Cardiac muscle cell (in vitro differentiated cells and primary cell): Measurements from ENCODE around the gene CDH9. TPM values are rescaled to one million over a fixed set of nuclear protein-coding genes. Genes with fewer than 3 reads are reported as not detected.

ENCODE experiments used
- DNase-seq, 2 donors: peaks; one replicate each; pipeline versions ENCODE4 v3.0.0 to v3.0.0-alpha.2; 2010 to 2017; ENCODE audit warnings: low read depth in 1 of 2, low spot score in 1 of 2
- H3K27ac ChIP-seq: fragments of 200-600 bp; sonication (generic); 2 replicates; pipeline ENCODE4 v1.5.1; 2016
- H3K27me3 ChIP-seq: fragments of 200-600 bp; sonication (generic); 2 replicates; pipeline ENCODE4 v1.6.0; 2016; ENCODE audit warnings: control low read depth
- H3K36me3 ChIP-seq: fragments of 200-600 bp; sonication (generic); 2 replicates; pipeline ENCODE4 v1.5.1; 2016; ENCODE audit warnings: control low read depth
- H3K4me1 ChIP-seq: fragments of 200-600 bp; sonication (generic); 2 replicates; pipeline ENCODE4 v1.8.1; 2017; ENCODE audit warnings: low read depth, mild to moderate bottlenecking, mixed run types
- H3K4me3 ChIP-seq: fragments of 200-600 bp; sonication (generic); 2 replicates; pipeline ENCODE4 v1.5.1; 2016; ENCODE audit warnings: mild to moderate bottlenecking
- H3K9me3 ChIP-seq: fragments of 200-600 bp; sonication (generic); 2 replicates; pipeline ENCODE4 v1.5.1; 2017; ENCODE audit warnings: low read depth, mild to moderate bottlenecking, control low read depth
- CTCF ChIP-seq: IDR thresholded peaks from 2 replicates; pipeline ENCODE4 v1.5.1; 2012; ENCODE audit warnings: low read depth, mild to moderate bottlenecking, low read length
- polyA plus RNA-seq: library from polyadenylated mRNA; unstranded; fragments of >200 nt; fragmentation: Nextera tagmentation; extraction: Ambion mirVana; gene quantifications from 2 replicates; pipeline ENCODE4 v1.2.1, GENCODE V29; 2016
- total RNA-seq: library from RNA; depleted of rRNA; stranded (reverse); fragments of >200 nt; gene quantifications from 2 replicates; pipeline ENCODE4 v1.2.3, GENCODE V29; 2016

Gene CDH9
- total and polyA plus RNA-seq, 2 experiments from 2014 or later: not detected

DNA sequence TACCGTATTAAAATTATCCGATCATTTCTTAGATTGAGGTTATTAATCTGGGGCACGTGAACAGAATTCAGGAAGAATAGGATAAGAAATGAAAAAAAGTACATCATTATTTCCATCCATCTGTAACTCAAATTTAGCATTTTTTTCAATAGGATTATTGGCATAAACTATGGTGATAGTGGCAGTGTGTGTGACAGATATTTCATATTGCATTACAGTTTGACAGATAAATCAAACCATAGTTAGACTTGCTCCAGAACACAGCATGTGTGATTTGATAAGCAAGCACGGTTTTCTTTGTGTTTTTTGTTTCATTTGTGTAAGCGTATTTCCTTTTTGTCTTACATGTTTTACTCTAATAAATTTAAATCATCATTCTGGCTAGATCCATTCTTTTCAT is 155.0 kb downstream of the CDH9 start:
- H3K27me3 ChIP-seq: no peaks in the 10 kb centered on the region
- H3K27ac ChIP-seq: no peak overlapping the region
- no peaks in the 10 kb centered on the region for H3K36me3 ChIP-seq
- TF ChIP-seq CTCF: no peak
- H3K9me3 ChIP-seq: no peaks in the 10 kb centered on the region
- no peak overlapping the region for H3K4me3 ChIP-seq
- H3K4me1 ChIP-seq: no peaks in the 10 kb centered on the region
- DNase-seq: no peak

DNA sequence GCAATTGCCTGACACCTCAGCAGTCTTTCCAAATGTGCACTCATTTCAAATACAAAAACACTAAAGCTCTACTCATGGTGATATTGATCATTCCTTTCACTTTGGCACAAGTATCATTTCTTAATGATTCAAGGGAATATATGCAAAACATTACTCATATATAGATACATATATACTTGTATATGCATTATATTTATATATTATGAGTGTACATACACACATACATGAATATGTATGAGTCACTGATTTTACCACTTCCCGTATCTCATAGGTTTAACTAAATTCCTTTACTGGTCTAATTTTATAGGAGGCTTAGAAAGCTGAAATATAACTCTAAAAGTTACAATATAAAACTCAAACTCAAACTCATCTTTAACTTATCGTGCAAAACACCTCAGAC is 156.5 kb downstream of the CDH9 start:
- H3K36me3 ChIP-seq: no peaks in the 10 kb centered on the region
- no peak for TF ChIP-seq CTCF
- H3K9me3 ChIP-seq: no peaks in the 10 kb centered on the region
- H3K4me1 ChIP-seq: no peaks in the 10 kb centered on the region
- no peaks in the 10 kb centered on the region for H3K27me3 ChIP-seq
- no peak for DNase-seq
- no peak overlapping the region for H3K27ac ChIP-seq
- H3K4me3 ChIP-seq: no peak overlapping the region

GRCh38 chr5:26877154-26877553 is 161.2 kb downstream of the CDH9 start:
- Histone ChIP-seq H3K4me3 (no peak overlapping the region), H3K27ac (no peak overlapping the region), H3K27me3 (no peaks in the 10 kb centered on the region), H3K9me3 (no peaks in the 10 kb centered on the region), H3K36me3 (no peaks in the 10 kb centered on the region), H3K4me1 (no peaks in the 10 kb centered on the region)
- TF ChIP-seq CTCF: no peak
- no peak for DNase-seq

DNA sequence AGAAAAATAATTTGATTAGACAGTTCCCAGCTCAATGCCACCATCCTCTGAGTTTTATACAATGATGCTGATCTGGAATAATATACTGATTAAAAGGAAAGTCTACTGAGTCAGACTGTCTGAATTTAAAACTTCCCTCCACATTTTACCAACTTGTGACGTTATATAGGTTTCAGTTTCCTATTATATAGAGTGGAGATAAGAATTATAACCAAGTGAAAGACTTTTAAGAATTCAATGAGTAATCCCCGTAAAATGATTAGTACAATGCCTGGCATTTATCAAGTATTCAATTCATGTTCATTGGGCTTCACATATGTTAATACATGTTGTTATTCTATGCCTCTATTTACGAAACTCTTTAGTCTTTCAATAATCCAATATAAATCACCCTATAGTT is 166.0 kb downstream of the CDH9 start:
- Histone ChIP-seq H3K27me3 (no peaks in the 10 kb centered on the region), H3K4me1 (no peaks in the 10 kb centered on the region), H3K36me3 (no peaks in the 10 kb centered on the region), H3K27ac (no peak overlapping the region), H3K9me3 (no peaks in the 10 kb centered on the region), H3K4me3 (no peak overlapping the region)
- no peak for TF ChIP-seq CTCF
- no peak for DNase-seq

GRCh38 chr5:26869781-26870180 is 168.6 kb downstream of the CDH9 start:
- no peaks in the 10 kb centered on the region for H3K4me1 ChIP-seq
- H3K27me3 ChIP-seq: no peaks in the 10 kb centered on the region
- no peak for DNase-seq
- no peaks in the 10 kb centered on the region for H3K36me3 ChIP-seq
- TF ChIP-seq CTCF: no peak
- no peaks in the 10 kb centered on the region for H3K9me3 ChIP-seq
- no peak overlapping the region for H3K4me3 ChIP-seq
- no peak overlapping the region for H3K27ac ChIP-seq

DNA sequence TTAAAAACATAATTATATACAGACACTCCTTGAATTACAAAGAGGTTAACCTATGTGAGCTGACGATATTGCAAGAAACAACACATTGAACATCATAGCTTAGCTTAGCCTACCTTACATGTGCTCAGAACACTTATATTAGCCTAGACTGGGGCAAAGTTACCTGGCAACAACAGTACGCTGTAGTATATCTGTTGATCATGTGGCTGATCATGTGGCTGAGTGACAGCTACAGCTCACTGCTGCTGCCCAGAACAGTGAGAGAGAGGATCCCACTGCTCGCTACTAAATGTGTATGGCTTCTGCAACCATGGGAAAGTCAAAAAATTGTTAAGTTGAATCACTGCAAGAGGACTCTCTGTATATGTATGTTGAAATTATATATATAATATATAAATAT is 169.9 kb downstream of the CDH9 start:
- no peak for TF ChIP-seq CTCF
- Histone ChIP-seq H3K36me3 (no peaks in the 10 kb centered on the region), H3K4me1 (no peaks in the 10 kb centered on the region), H3K27me3 (no peaks in the 10 kb centered on the region), H3K4me3 (no peak overlapping the region), H3K9me3 (no peaks in the 10 kb centered on the region), H3K27ac (no peak overlapping the region)
- DNase-seq: no peak
